HL-60 (cell line): Measurements from ENCODE around the gene KCTD16.

Source experiments
- DNase-seq, 2 experiments: peaks; one replicate each; pipeline ENCODE4 v3.0.0-alpha.2; 2010 to 2020; ENCODE audit warnings: low read depth in 1 of 2, low spot score in 1 of 2
- H3K27ac ChIP-seq: fragments of 250-450 bp; sonication (Bioruptor Pico); replicated peaks from 2 replicates; pipeline ENCODE4 v1.5.1; 2020; ENCODE audit warnings: mild to moderate bottlenecking, moderate library complexity
- H3K27me3 ChIP-seq: fragments of 250-450 bp; sonication (Bioruptor Pico); 2 replicates; pipeline ENCODE4 v1.5.1; 2021; ENCODE audit warnings: mild to moderate bottlenecking, moderate library complexity; ENCODE audit not compliant: insufficient read depth, poor library complexity, severe bottlenecking
- H3K4me3 ChIP-seq: replicated peaks from 2 replicates; pipeline ENCODE4 v1.5.1; 2011; ENCODE audit warnings: mild to moderate bottlenecking, control low read depth, low read length; ENCODE audit not compliant: insufficient read depth
- CTCF ChIP-seq: IDR thresholded peaks from one replicate; pipeline ENCODE4 v1.5.1; 2011; ENCODE audit warnings: low read length, control low read depth, inconsistent platforms; ENCODE audit not compliant: insufficient read depth
- GABPA ChIP-seq: IDR thresholded peaks from 2 replicates; pipeline ENCODE4 v1.6.1; 2012; ENCODE audit warnings: low read depth
- POLR2AphosphoS5 ChIP-seq: IDR thresholded peaks from 2 replicates; pipeline ENCODE4 v1.6.1; 2012; ENCODE audit warnings: low read depth
- REST ChIP-seq: IDR thresholded peaks from 2 replicates; pipeline ENCODE4 v1.6.1; 2012; ENCODE audit warnings: low read depth; ENCODE audit not compliant: insufficient replicate concordance
- SPI1 ChIP-seq: IDR thresholded peaks from 2 replicates; pipeline ENCODE4 v1.6.1; 2012; ENCODE audit warnings: low read depth, mild to moderate bottlenecking, borderline replicate concordance

Gene KCTD16

GRCh38 chr5:144391044-144391443, 220.4 kb downstream of the KCTD16 start:
- Histone ChIP-seq H3K27ac (no peak overlapping the region), H3K4me3 (no peak overlapping the region), H3K27me3 (no peaks in the 10 kb centered on the region)
- TF ChIP-seq SPI1 (no peak), REST (no peak), GABPA (no peak), CTCF (no peak), POLR2AphosphoS5 (no peak)
- no peak for DNase-seq

- Histone ChIP-seq H3K27ac (no peak overlapping the region), H3K27me3 (no peaks in the 10 kb centered on the region), H3K4me3 (no peak overlapping the region)
- no peak for DNase-seq
- TF ChIP-seq SPI1, result no peak
Measured at GRCh38 chr5:144393641-144394435, 223.2 kb downstream of the KCTD16 start.

- DNase-seq, result no peak
- Histone ChIP-seq H3K27me3 (no peaks in the 10 kb centered on the region), H3K4me3 (no peak overlapping the region), H3K27ac (no peak overlapping the region)
- TF ChIP-seq POLR2AphosphoS5, result no peak
- TF ChIP-seq SPI1, result no peak
- TF ChIP-seq REST, result no peak
- TF ChIP-seq CTCF, result no peak
- no peak for TF ChIP-seq GABPA
Measured at GRCh38 chr5:144395704-144396103, 225.0 kb downstream of the KCTD16 start.

- Histone ChIP-seq H3K27me3 (no peaks in the 10 kb centered on the region), H3K27ac (no peak overlapping the region), H3K4me3 (no peak overlapping the region)
- DNase-seq, result no peak
- TF ChIP-seq REST (no peak), CTCF (no peak), SPI1 (no peak), GABPA (no peak), POLR2AphosphoS5 (no peak)
Measured at GRCh38 chr5:144403058-144403457, 232.4 kb downstream of the KCTD16 start.
